Stimulated activated CD4-positive, alpha-beta T cell treated with anti-CD3 and anti-CD28 coated beads, Interleukin-15, amount 100 ng/mL, for 1 hour (primary cell): ENCODE results near the gene MX2.

Experiments
- DNase-seq, 2 donors: peaks; one replicate each; pipeline ENCODE4 v3.0.0-alpha.2; 2020; ENCODE audit warnings: low read depth in 1 of 2, low spot score in 1 of 2

MX2 gene

DNA sequence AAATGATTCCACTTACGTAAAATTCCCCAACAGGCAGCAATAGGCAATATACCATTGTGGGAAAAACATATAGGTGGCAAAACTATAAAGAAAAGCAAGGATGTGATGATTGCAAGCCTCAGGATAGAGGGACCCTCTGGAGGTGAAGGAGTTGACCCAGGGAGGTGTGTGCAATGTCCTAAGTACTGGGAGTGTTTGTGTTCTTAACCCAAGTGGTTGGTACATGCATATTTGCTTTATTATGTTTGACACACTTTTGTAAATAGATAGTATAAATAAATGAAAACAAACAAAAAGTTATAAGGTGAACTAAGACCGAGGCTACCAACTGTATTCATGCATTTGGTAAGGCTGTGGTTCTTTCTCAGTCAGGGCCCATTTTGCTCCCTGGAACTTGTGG, 71.7 kb downstream of the MX2 start:
- DNase-seq: no peak

DNA sequence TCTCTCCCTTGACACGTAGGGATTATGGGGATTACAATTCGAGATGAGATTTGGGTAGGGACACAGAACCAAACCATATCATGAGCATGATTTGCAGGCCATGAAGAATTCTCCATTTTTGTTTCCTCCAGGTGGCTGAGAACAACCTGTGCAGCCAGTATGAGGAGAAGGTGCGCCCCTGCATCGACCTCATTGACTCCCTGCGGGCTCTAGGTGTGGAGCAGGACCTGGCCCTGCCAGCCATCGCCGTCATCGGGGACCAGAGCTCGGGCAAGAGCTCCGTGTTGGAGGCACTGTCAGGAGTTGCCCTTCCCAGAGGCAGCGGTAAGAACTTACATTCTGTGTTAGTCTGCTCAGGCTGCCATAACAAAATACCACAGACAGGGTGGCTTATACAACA, 73.9 kb downstream of the MX2 start:
- DNase-seq: no peak

DNA sequence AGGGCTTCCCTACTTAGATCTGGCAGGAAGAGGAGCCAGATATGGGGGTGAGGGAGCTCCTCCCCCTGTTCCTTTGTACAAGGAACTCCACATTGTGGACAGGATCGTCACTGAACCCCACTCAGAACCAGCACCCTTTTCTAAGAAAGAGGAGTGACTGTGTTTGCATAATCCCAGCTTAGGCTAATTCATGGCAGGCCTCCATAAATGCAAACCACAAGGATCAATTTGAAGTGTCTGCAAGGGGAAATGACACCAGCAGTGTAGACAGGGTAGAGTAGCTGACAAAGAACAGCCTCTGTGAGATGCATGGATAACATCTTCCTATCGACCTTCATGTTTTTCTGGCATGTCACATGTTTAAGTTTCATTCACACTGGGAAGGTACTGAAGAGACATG, 75.9 kb downstream of the MX2 start:
- DNase-seq: no peak

DNA sequence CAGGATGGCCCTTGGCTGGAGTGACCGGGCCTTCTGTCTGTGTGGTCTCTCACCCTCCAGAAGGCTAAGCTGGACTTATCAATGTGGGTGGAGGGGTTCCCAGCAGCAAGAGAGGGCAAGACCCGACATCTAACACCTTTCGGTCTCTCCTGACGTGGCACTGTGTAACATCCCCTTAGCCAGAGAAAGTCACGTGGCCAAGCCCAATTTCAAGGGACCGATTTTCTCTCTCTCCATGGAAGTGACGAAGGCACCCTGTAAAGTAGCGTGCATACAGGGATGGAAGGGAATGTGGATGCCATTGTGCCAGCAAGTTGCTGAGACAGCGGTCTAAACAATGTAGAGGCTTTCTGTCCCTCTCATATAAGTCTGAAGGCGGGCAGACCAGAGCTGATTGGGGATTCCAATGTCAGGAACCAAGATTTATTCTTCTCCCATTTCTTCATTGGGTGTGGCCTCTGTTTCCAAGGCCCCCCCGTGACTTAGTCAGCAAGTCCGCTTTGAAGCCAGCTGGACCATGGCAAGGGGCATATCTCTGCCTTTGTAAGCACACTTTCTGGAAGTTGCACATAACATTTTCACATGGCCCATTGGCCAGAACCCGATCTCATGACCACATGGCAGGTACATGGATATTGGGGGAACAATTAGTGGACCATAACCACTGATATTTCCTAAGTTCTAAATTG, 76.7 kb downstream of the MX2 start:
- DNase-seq: no peak

DNA sequence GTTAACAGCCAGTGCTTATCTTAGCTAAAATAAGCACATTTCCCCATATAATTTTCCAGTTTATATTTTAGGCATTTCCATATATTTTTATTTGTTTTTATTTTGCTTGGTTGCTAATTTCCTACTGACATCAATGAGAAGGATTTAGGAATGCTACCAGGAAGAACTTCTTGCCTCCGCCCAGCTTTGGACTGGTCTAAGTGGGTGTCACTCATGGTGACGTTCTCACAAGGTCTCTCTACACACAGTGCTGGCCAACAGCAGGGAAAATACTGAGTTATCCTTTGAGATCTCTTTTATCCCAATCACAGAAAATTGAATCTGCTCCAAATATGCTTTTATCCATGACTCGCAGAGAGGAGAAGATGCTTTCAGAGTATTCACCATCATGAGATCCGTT, 77.4 kb downstream of the MX2 start:
- DNase-seq: no peak

DNA sequence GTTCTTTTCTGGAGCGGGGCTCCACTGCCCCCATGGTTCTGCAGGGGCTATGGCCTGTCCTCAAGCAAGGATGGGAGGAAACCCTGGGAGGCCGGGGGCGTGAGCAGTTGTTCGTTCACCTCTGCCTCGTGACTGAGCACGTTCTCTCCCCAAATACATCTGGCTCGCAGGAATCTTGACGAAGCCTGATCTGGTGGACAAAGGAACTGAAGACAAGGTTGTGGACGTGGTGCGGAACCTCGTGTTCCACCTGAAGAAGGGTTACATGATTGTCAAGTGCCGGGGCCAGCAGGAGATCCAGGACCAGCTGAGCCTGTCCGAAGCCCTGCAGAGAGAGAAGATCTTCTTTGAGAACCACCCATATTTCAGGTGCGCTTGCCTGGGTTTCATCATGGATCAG, 79.7 kb downstream of the MX2 start:
- DNase-seq: no peak

DNA sequence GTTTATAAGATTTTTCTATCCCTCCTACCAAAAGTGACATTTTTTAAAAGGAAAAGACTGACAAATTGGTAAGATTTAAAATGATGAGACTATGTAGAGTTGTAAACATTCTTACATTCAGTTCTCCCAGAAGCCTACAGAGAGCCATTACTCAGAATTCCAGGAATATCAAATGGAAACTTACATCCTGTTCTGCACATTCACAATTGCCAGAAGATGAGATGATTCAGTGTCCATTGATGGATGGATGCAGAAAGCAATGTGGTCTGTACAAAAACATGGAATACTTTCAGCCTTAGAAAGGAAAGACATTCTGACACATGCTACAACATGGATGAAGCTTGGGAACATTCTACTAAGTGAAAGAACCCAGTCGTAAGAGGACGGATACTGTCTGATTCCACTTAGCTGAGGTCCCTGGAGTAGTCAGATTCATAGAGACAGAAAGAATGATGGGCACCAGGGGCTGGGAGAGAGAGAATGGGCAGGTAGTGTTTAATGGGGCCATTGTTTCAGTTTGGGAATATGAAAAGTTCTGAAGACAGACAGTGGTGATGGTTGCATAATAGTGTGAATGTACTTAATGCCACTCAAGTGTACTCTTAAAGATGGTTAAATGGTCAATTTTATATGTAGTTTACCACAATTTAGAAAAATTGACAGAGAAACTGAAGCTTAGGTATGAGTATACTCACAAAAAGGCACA, 80.8 kb downstream of the MX2 start:
- no peak for DNase-seq

DNA sequence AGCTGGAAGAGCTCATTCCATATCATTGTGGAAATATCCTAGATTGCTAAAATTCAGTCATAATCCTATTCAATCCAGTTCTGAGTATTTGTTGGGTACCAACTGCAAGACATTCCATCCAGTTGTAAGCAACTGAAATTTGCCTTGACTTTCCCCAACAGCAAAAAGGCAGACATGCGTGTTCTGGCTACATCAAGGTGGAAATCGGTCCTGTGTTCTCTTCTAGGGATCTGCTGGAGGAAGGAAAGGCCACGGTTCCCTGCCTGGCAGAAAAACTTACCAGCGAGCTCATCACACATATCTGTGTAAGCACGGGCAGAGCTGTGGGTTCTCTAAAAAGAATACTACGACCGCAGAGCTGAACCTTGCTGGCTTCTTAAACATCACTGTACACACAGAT, 81.7 kb downstream of the MX2 start:
- no peak for DNase-seq

DNA sequence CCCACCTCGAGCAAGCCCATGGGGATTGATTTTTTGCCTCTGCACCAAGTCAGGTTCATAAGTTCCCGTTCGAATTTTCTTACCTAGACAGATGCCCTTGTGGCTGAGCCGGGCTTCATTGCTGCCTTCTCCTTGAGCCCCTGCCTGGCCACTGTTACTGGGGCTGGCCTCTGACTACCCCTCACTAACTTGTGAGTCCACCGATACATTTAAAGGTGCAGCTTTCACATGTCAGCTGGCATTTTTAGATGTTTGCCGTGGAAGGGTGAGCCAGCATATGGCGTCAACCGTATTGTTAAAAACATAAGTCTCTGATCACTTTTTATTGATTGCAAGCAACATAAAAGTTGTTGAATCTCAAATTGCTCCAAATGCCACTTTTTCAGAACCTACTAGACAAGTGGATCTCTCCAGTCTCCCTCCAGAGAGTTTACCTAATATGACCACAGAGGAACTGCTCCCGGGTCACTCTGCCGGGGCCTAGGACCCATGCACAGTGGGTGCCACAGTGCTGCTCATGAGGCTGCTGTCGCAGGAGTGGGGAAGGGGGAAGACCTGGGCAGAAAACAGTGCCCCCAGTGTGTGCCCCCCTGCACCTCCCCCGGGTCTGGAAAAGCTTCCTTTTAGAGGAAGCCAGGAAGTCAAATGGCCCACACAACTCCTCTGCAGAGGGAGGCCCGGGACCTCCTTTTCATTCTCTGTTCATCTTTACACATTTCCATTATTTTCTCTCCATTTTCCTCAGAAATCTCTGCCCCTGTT, 83.1 kb downstream of the MX2 start:
- DNase-seq: no peak

DNA sequence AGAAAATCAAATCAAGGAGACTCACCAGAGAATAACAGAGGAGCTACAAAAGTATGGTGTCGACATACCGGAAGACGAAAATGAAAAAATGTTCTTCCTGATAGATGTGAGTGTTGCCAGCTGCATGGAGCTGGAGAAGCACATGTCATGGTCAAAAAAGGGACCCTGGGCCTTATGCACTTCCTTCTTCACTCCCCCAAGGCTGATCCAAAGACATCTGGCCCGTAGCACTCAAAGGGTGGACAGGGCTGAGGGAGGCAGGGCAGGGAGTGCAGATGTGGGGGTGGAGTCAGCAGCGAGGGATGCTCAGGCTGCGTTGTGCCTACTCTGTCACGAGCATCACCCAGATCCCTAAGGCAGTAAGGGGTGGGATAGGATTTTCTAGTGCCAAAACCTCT, 83.6 kb downstream of the MX2 start:
- DNase-seq: no peak

DNA sequence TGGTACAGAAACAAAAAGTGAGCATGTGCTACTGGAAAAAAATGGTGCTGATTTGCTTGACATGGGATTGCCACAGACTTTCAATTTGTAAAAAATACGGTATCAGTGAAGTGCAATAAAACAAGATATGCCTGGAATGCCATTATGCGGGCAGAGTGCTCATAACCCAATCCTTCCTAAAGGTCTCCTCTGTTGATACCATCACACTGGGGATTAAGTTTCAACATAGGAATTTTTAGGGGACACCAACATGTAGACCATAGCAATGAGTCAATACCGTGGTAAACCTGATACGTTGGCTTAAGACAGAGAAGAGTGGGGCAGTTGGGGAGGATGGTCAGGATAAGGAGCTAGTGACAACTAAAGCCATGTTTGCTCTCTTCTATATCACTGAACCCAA, 84.8 kb downstream of the MX2 start:
- DNase-seq: no peak

DNA sequence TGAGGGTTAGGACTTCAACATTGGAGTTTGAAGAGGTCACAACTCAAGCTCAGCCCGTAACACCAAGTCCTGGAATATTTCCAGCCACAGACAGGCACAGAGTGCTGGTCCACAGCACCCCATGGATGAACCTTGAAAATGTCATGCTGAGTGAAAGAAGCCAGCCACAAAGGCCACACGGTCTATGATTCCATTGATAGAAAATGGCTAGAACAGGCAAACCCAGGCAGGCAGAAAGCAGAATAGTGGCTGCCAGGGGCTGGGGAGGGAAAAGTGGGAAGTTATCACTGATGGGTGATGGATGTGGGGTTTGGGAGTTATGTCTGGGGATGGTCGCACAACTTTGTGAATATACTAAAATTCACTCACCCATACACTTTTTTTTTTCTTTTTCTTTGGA, 85.5 kb downstream of the MX2 start:
- no peak for DNase-seq

DNA sequence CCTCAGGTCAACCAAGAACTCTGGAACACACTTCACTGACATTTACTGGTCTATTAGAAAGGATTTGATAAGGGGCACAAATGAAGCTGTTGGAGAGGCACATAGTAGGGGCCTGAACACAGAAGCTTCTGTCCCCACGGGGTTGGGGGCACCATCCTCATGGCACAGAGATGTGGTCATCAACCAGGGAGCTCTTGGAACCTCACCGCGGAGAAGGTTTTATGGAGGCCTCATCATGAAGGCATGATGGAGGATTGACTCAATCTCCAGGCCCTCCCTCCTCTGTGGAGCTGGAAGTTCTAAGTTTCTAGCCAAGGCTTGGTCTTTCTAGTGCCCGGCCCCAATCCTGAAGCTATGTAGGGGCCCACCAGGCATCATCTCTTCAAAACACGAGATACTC, 87.8 kb downstream of the MX2 start:
- no peak for DNase-seq

DNA sequence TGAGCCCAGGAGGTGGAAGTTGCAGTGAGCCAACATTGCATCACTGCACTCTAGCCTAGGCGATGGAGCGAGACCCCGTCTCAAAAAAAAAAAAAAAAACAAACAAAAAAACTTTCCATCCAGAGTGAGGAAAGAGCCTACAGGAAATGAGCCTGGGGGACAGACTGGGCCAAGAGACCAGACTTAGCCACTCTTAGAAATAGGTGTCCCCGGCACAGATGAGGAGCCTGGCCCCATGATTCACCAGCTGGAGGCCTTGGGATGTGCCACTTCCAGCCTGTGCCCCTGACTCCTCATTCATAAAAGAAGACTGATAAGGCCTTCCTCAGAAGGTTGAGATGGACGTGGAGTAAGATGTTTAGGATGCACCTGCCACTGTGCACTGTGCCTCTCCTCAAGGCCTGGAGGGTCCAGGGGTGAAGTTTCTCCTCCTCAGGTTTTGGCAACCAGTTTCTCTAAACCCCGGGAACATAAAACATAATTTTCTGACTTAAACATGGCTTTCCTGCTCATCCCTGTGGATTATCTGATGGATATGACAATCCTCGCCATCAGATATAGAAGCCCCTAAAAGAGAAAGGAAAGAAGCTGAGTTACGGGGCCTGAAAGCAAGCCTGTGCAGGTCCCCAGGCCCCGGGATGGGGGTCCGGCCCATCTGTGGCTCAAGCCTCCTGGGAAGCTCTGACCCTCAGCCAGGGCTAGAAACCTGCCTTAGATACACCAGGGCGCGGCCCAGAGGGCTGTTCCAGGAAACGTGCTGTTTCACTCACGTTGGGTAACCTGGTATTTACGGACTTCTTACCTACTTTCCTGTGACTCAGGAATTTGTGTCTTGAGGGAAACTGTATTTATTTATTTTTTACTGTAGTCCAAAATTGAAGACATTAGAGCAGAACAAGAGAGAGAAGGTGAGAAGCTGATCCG, 90.2 kb downstream of the MX2 start:
- DNase-seq: no peak

DNA sequence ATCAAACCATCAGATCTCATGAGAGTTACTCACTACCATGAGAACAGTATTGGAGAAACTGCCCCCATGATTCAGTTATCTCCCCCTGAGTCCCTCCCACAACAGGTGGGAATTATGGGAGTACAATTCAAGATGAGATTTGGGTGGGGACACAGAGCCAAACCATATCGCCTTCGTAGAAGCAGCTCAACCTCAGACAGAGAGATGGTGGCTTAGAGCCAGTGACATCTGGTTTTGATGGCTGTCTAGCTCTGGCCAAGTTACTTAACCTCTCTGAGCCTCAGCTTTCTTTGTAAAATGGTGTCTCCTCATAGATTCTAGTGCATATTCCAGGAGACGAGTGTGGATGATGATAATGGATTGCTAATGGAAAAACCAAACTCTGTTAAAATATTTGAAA, 91.4 kb downstream of the MX2 start:
- DNase-seq: no peak

DNA sequence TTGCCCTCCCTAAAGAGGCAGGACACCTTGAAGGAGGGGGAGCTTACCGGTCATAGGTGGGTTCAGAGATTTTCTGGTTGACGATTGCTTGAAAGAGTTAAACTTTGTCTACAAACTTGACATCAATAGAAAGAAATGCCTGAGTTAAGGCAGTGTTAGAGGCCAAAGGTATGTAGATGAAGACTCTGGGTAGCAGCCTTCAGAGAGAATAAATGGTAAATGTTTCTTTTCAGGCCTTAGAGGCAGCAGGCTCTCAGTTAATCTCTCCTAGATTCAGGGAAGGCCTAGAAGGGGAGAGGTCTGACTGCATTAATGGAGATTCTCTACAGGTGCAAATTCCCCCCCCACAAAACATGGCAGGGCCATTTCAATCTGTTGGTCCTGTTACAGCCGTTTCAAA, 91.9 kb downstream of the MX2 start:
- no peak for DNase-seq

DNA sequence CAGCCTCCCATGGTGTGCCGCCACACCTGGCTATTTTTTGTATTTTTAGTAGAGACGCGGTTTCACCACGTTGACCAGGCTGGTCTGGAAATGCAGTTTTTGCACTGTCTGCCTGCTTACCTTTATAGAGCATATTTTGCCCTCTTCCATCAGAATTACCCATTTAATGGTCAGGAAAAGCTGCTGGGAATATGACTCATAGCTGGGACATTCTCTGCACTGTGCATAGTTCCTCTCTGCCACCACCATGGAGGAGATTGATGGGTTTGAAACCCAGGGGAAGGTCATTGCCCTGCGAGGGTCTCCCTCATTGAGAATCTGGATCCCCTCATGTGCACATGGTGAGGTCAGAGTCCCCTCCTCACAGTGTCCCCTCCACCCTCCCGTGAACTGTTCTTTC, 96.3 kb downstream of the MX2 start:
- no peak for DNase-seq

DNA sequence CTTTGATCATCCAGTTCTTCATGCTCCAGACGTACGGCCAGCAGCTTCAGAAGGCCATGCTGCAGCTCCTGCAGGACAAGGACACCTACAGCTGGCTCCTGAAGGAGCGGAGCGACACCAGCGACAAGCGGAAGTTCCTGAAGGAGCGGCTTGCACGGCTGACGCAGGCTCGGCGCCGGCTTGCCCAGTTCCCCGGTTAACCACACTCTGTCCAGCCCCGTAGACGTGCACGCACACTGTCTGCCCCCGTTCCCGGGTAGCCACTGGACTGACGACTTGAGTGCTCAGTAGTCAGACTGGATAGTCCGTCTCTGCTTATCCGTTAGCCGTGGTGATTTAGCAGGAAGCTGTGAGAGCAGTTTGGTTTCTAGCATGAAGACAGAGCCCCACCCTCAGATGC, 96.7 kb downstream of the MX2 start:
- DNase-seq: no peak
